HK-2 (cell line): ENCODE measurements around the gene RTRAF.

Source experiments
- DNase-seq: peaks from one replicate; pipeline ENCODE4 v3.0.0-alpha.2; 2018; ENCODE audit not compliant: unreplicated experiment

The RTRAF gene

GRCh38 chr14:52049721-52050588, 60.6 kb downstream of the RTRAF start:
- no peak for DNase-seq

GRCh38 chr14:52051251-52051650, 61.9 kb downstream of the RTRAF start:
- no peak for DNase-seq

- no peak for DNase-seq
These were observed 62.5 kb downstream of the RTRAF start for GRCh38 chr14:52051871-52052270.

- DNase-seq = no peak
These were observed 63.1 kb downstream of the RTRAF start for GRCh38 chr14:52052288-52052943.

GRCh38 chr14:52053044-52053443, 63.7 kb downstream of the RTRAF start:
- DNase-seq = no peak

- no peak for DNase-seq
These were observed 65.3 kb downstream of the RTRAF start for GRCh38 chr14:52054678-52055077.

GRCh38 chr14:52055167-52055566, 65.8 kb downstream of the RTRAF start:
- DNase-seq = no peak

GRCh38 chr14:52058341-52058740, 69.0 kb downstream of the RTRAF start:
- DNase-seq = no peak

GRCh38 chr14:52059649-52060048, 70.3 kb downstream of the RTRAF start:
- DNase-seq = no peak

- DNase-seq = no peak
These were observed 70.7 kb downstream of the RTRAF start for GRCh38 chr14:52060080-52060479.
